ENCODE measurements around the gene CHD9. TPM values are rescaled to one million over a fixed set of nuclear protein-coding genes. Genes with fewer than 3 reads are reported as not detected.

CHD9 gene
- total and polyA plus RNA-seq, 9 of the 15 experiments (the other 6 are each of a cell fraction or from before 2014, with no cell fraction given): 29.0 to 69.3 (median 40.6) TPM

DNA sequence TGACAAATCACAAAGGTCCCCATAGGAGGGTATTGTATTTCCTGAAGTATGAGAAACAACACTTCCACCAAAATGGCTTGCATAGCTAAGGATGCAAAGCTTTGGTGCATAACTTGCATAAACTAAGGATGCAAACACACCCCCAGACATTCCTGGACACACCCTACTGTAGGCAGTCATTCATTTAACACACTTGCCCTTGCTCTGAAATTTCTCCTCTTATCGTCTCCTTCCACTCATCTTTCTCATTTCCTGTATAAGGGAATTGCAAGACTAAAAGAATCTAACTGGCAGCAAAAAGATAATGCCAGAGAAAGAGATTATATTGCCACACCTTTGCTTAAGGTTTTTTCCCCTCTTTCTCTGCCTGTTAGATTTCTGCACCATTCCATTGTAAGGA is 28.3 kb downstream of the CHD9 start (continued):
- TF ChIP-seq NONO (IDR thresholded peaks at IDR 0.05; ENCODE audit: low read depth in 2 of 2, low read length in 1 of 2): no peak
- peak; percentile 67 for TF ChIP-seq NCOR1 (IDR thresholded peaks at IDR 0.05)
- TF ChIP-seq BCOR (IDR thresholded peaks at IDR 0.05): no peak
- no peak for TF ChIP-seq PURB (CRISPR knock-in tag; IDR thresholded peaks at IDR 0.05; ENCODE audit: low read depth)
- TF ChIP-seq, protein P1, sequence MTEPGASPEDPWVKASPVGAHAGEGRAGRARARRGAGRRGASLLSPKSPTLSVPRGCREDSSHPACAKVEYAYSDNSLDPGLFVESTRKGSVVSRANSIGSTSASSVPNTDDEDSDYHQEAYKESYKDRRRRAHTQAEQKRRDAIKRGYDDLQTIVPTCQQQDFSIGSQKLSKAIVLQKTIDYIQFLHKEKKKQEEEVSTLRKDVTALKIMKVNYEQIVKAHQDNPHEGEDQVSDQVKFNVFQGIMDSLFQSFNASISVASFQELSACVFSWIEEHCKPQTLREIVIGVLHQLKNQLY (CRISPR knock-in tag; conservative IDR thresholded peaks at IDR 0.05): no peak
- TF ChIP-seq BDP1 (IDR thresholded peaks at IDR 0.05; ENCODE audit: insufficient read depth, insufficient read length): no peak
- TF ChIP-seq ERF (CRISPR knock-in tag; IDR thresholded peaks at IDR 0.05): no peak
- TF ChIP-seq, protein P2, sequence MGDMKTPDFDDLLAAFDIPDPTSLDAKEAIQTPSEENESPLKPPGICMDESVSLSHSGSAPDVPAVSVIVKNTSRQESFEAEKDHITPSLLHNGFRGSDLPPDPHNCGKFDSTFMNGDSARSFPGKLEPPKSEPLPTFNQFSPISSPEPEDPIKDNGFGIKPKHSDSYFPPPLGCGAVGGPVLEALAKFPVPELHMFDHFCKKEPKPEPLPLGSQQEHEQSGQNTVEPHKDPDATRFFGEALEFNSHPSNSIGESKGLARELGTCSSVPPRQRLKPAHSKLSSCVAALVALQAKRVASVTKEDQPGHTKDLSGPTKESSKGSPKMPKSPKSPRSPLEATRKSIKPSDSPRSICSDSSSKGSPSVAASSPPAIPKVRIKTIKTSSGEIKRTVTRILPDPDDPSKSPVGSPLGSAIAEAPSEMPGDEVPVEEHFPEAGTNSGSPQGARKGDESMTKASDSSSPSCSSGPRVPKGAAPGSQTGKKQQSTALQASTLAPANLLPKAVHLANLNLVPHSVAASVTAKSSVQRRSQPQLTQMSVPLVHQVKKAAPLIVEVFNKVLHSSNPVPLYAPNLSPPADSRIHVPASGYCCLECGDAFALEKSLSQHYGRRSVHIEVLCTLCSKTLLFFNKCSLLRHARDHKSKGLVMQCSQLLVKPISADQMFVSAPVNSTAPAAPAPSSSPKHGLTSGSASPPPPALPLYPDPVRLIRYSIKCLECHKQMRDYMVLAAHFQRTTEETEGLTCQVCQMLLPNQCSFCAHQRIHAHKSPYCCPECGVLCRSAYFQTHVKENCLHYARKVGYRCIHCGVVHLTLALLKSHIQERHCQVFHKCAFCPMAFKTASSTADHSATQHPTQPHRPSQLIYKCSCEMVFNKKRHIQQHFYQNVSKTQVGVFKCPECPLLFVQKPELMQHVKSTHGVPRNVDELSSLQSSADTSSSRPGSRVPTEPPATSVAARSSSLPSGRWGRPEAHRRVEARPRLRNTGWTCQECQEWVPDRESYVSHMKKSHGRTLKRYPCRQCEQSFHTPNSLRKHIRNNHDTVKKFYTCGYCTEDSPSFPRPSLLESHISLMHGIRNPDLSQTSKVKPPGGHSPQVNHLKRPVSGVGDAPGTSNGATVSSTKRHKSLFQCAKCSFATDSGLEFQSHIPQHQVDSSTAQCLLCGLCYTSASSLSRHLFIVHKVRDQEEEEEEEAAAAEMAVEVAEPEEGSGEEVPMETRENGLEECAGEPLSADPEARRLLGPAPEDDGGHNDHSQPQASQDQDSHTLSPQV (IDR thresholded peaks at IDR 0.05): 0 out of 2 replicates have a peak, but pooled peaks have one; percentile 20
- no peak for TF ChIP-seq ESRRA (IDR thresholded peaks at IDR 0.05; ENCODE audit: borderline replicate concordance, low read depth)
- TF ChIP-seq ZNF785 (CRISPR knock-in tag; IDR thresholded peaks at IDR 0.05): no peak
- TF ChIP-seq ILF3 (IDR thresholded peaks at IDR 0.05; ENCODE audit: borderline replicate concordance): no peak
- TF ChIP-seq, protein P3, sequence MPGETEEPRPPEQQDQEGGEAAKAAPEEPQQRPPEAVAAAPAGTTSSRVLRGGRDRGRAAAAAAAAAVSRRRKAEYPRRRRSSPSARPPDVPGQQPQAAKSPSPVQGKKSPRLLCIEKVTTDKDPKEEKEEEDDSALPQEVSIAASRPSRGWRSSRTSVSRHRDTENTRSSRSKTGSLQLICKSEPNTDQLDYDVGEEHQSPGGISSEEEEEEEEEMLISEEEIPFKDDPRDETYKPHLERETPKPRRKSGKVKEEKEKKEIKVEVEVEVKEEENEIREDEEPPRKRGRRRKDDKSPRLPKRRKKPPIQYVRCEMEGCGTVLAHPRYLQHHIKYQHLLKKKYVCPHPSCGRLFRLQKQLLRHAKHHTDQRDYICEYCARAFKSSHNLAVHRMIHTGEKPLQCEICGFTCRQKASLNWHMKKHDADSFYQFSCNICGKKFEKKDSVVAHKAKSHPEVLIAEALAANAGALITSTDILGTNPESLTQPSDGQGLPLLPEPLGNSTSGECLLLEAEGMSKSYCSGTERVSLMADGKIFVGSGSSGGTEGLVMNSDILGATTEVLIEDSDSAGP (CRISPR knock-in tag; IDR thresholded peaks at IDR 0.05): no peak
- TF ChIP-seq, protein P4, sequence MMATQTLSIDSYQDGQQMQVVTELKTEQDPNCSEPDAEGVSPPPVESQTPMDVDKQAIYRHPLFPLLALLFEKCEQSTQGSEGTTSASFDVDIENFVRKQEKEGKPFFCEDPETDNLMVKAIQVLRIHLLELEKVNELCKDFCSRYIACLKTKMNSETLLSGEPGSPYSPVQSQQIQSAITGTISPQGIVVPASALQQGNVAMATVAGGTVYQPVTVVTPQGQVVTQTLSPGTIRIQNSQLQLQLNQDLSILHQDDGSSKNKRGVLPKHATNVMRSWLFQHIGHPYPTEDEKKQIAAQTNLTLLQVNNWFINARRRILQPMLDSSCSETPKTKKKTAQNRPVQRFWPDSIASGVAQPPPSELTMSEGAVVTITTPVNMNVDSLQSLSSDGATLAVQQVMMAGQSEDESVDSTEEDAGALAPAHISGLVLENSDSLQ (IDR thresholded peaks at IDR 0.05): no peak
- no peak for TF ChIP-seq IFI16 (CRISPR knock-in tag; IDR thresholded peaks at IDR 0.05)
- no peak for TF ChIP-seq ZNF444 (CRISPR knock-in tag; IDR thresholded peaks at IDR 0.05)
- no peak for TF ChIP-seq SIN3A (IDR thresholded peaks at IDR 0.05; ENCODE audit: borderline replicate concordance in 2 of 2, control insufficient read depth in 1 of 2, low read depth in 2 of 2, low read length in 2 of 2)
